Transverse colon (tissue), 3 donors: ENCODE results near the gene LRRC10B.

Source experiments
- POLR2A ChIP-seq: fragments of 450-650 bp; IDR thresholded peaks from one replicate; pipeline ENCODE4 v1.6.1; 2016; ENCODE audit warnings: antibody characterized with exemption, mild to moderate bottlenecking, moderate library complexity
- TF ChIP-seq, protein P1 (sequence below), 5 experiments: fragments of 200-600 bp in 3 of 5; fragments of 450-650 bp in 2 of 5; sonication (generic) in 3 of 5; IDR thresholded peaks; 1 replicate in 2 of 5; 2 replicates in 3 of 5; pipeline ENCODE4 v1.5.1; 2016 to 2017; ENCODE audit warnings: antibody characterized with exemption in 5 of 5, inconsistent platforms in 3 of 5, mild to moderate bottlenecking in 2 of 5, moderate library complexity in 1 of 5

DNA sequence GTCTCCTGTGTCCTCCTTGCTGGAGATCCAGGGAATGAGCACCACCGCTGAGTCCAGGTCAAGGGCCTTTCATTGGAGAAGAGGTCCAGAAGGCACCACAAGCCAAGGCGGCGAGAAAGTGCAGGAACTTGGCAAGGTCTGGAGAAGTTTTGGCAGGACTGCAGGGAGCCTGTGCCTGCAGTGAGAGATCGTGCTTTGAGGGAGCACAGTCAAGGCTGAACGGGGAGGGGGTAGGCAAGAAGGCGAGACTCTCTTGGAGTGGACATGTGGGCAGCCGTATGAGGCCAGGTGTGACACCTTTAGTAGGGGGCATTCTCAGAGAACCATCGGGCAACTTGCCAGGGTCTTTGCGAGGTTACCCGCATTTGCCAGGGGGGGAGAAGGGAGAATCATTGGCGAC lies 30.5 kb downstream of the LRRC10B start:
- TF ChIP-seq, protein P1, sequence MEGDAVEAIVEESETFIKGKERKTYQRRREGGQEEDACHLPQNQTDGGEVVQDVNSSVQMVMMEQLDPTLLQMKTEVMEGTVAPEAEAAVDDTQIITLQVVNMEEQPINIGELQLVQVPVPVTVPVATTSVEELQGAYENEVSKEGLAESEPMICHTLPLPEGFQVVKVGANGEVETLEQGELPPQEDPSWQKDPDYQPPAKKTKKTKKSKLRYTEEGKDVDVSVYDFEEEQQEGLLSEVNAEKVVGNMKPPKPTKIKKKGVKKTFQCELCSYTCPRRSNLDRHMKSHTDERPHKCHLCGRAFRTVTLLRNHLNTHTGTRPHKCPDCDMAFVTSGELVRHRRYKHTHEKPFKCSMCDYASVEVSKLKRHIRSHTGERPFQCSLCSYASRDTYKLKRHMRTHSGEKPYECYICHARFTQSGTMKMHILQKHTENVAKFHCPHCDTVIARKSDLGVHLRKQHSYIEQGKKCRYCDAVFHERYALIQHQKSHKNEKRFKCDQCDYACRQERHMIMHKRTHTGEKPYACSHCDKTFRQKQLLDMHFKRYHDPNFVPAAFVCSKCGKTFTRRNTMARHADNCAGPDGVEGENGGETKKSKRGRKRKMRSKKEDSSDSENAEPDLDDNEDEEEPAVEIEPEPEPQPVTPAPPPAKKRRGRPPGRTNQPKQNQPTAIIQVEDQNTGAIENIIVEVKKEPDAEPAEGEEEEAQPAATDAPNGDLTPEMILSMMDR (IDR thresholded peaks at IDR 0.05): no peak
- TF ChIP-seq POLR2A: no peak
